IMR-90 (cell line): ENCODE data around the gene PEX10. TPM values are rescaled to one million over a fixed set of nuclear protein-coding genes. Genes with fewer than 3 reads are reported as not detected.

Experiments used
- ATAC-seq: fragments of 200-7000 bp; cut with Tn5 transposase; 2 replicates; pipeline ENCODE4 v1.9.1; 2020; ENCODE audit warnings: low read depth, mild to moderate bottlenecking, moderate library complexity
- BruUV-seq: library from RNA; stranded (reverse); fragments of 400-500 nt; replicated peaks from 2 replicates; lab custom pipeline; 2021; lab: Mats Ljungman, UMichigan
- CTCF ChIA-PET: fragments of 300-600 bp; formaldehyde crosslinking; extraction: SDS; loops from one replicate; lab custom pipeline; 2021; ENCODE audit warnings: antibody characterized with exemption; lab: Yijun Ruan, JAX
- POLR2A ChIA-PET: fragments of 300-600 bp; sonication (Branson Sonifier 250); formaldehyde crosslinking; loops from one replicate; lab custom pipeline; 2022; ENCODE audit warnings: antibody characterized with exemption; ENCODE audit not compliant: unreplicated experiment; lab: Charles Lee
- DNase-seq: peaks from one replicate; pipeline ENCODE4 v3.0.0; 2013
- H2AFZ ChIP-seq: replicated peaks from 2 replicates; pipeline ENCODE3; 2013; ENCODE audit warnings: low read length, mild to moderate bottlenecking; ENCODE audit not compliant: poor library complexity
- H2AK5ac ChIP-seq: 2 replicates; pipeline ENCODE4 v1.6.1; 2013; ENCODE audit warnings: low read depth, low read length, inconsistent platforms
- H2AK9ac ChIP-seq: replicated peaks from 2 replicates; pipeline ENCODE3; 2013; ENCODE audit warnings: mild to moderate bottlenecking, low read depth, low read length, moderate library complexity; ENCODE audit not compliant: poor library complexity
- H2BK120ac ChIP-seq: 2 replicates; pipeline ENCODE4 v1.6.1; 2013; ENCODE audit warnings: low read depth, low read length, inconsistent platforms
- H2BK15ac ChIP-seq: 3 replicates; pipeline ENCODE4 v1.6.1; 2013; ENCODE audit warnings: low read depth, low read length, inconsistent platforms
- H2BK20ac ChIP-seq: 2 replicates; pipeline ENCODE4 v1.6.1; 2013; ENCODE audit warnings: low read depth, mild to moderate bottlenecking, inconsistent platforms, low read length, moderate library complexity
- H2BK5ac ChIP-seq: 2 replicates; pipeline ENCODE4 v1.6.1; 2013; ENCODE audit warnings: mild to moderate bottlenecking, low read depth, low read length, inconsistent platforms; ENCODE audit not compliant: poor library complexity, severe bottlenecking
- H3K14ac ChIP-seq: replicated peaks from 2 replicates; pipeline ENCODE4 v1.6.1; 2013; ENCODE audit warnings: low read depth, low read length, inconsistent platforms
- H3K18ac ChIP-seq: 2 replicates; pipeline ENCODE4 v1.6.1; 2013; ENCODE audit warnings: low read depth, low read length, control low read depth
- H3K23ac ChIP-seq: 2 replicates; pipeline ENCODE4 v1.6.1; 2013; ENCODE audit warnings: low read depth, low read length, inconsistent platforms
- H3K27ac ChIP-seq: 2 replicates; pipeline ENCODE4 v1.5.1; 2013; ENCODE audit warnings: mild to moderate bottlenecking, control low read depth, low read length; ENCODE audit not compliant: insufficient read depth
- H3K27me3 ChIP-seq: 2 replicates; pipeline ENCODE4 v1.6.1; 2013; ENCODE audit warnings: low read length; ENCODE audit not compliant: control insufficient read depth, insufficient read depth
- H3K36me3 ChIP-seq: 2 replicates; pipeline ENCODE4 v1.6.1; 2013; ENCODE audit warnings: low read length, mixed read lengths; ENCODE audit not compliant: control insufficient read depth, insufficient read depth
- H3K4ac ChIP-seq: 2 replicates; pipeline ENCODE4 v1.6.1; 2013; ENCODE audit warnings: low read depth, low read length, inconsistent platforms
- H3K4me1 ChIP-seq: 2 replicates; pipeline ENCODE4 v1.6.1; 2013; ENCODE audit warnings: low read length, mixed read lengths; ENCODE audit not compliant: control insufficient read depth, insufficient read depth
- H3K4me2 ChIP-seq: 2 replicates; pipeline ENCODE4 v1.6.1; 2013; ENCODE audit warnings: low read depth, mild to moderate bottlenecking, control low read depth, low read length, moderate library complexity
- H3K4me3 ChIP-seq: 2 replicates; pipeline ENCODE4 v1.5.1; 2013; ENCODE audit warnings: low read depth, mild to moderate bottlenecking, control low read depth, low read length, moderate library complexity; ENCODE audit not compliant: insufficient read depth
- H3K56ac ChIP-seq: 2 replicates; pipeline ENCODE4 v1.6.1; 2013; ENCODE audit warnings: low read length, inconsistent platforms; ENCODE audit not compliant: insufficient read depth; ENCODE audit errors: extremely low read depth
- H3K79me1 ChIP-seq, 2 experiments: 2 replicates each; pipeline ENCODE4 v1.6.1; 2013; ENCODE audit warnings: low read length in 2 of 2, inconsistent platforms in 1 of 2, low read depth in 1 of 2
- H3K9ac ChIP-seq: 2 replicates; pipeline ENCODE4 v1.6.1; 2013; ENCODE audit warnings: low read depth, low read length, control low read depth
- H3K9me1 ChIP-seq: 2 replicates; pipeline ENCODE4 v1.6.1; 2013; ENCODE audit warnings: low read length, inconsistent platforms; ENCODE audit not compliant: insufficient read depth
- H3K9me3 ChIP-seq: 2 replicates; pipeline ENCODE4 v1.6.1; 2013; ENCODE audit warnings: low read length; ENCODE audit not compliant: control insufficient read depth, insufficient read depth
- H4K20me1 ChIP-seq: 2 replicates; pipeline ENCODE4 v1.6.1; 2013; ENCODE audit warnings: low read length, inconsistent platforms; ENCODE audit not compliant: insufficient read depth
- H4K5ac ChIP-seq: 2 replicates; pipeline ENCODE4 v1.6.1; 2013; ENCODE audit warnings: mild to moderate bottlenecking, low read depth, low read length, control low read depth
- H4K8ac ChIP-seq, 2 experiments: 2 replicates each; pipeline ENCODE4 v1.6.1; 2013; ENCODE audit warnings: low read depth in 2 of 2, low read length in 2 of 2, control low read depth in 1 of 2, inconsistent platforms in 1 of 2
- H4K91ac ChIP-seq: 2 replicates; pipeline ENCODE4 v1.6.1; 2013; ENCODE audit warnings: low read depth, low read length, inconsistent platforms; ENCODE audit not compliant: insufficient read depth
- BHLHE40 ChIP-seq: fragments of 150-350 bp; IDR thresholded peaks from 2 replicates; pipeline ENCODE4 v1.6.1; 2016; ENCODE audit warnings: mild to moderate bottlenecking, low read depth, low read length
- CEBPB ChIP-seq: IDR thresholded peaks from 2 replicates; pipeline ENCODE4 v1.6.1; 2012; ENCODE audit warnings: low read depth, low read length, improper control_type of control experiment
- CHD1 ChIP-seq: IDR thresholded peaks from 2 replicates; pipeline ENCODE4 v1.6.1; 2012; ENCODE audit warnings: low read depth, low read length, improper control_type of control experiment
- CTCF ChIP-seq: conservative IDR thresholded peaks from 2 replicates; pipeline ENCODE4 v1.5.1; 2012; ENCODE audit warnings: mild to moderate bottlenecking, low read depth, low read length, improper control_type of control experiment
- ELK1 ChIP-seq: fragments of 150-350 bp; IDR thresholded peaks from 2 replicates; pipeline ENCODE4 v1.6.1; 2016; ENCODE audit warnings: low read depth, mild to moderate bottlenecking, low read length, moderate library complexity, borderline replicate concordance
- FOS ChIP-seq: fragments of 150-350 bp; IDR thresholded peaks from 2 replicates; pipeline ENCODE4 v1.6.1; 2016; ENCODE audit warnings: low read depth, low read length
- MAFK ChIP-seq: IDR thresholded peaks from 2 replicates; pipeline ENCODE4 v1.6.1; 2012; ENCODE audit warnings: low read depth, low read length, improper control_type of control experiment
- MAZ ChIP-seq: IDR thresholded peaks from 2 replicates; pipeline ENCODE4 v1.6.1; 2012; ENCODE audit warnings: low read depth, mild to moderate bottlenecking, low read length, improper control_type of control experiment, moderate library complexity, borderline replicate concordance
- MXI1 ChIP-seq: IDR thresholded peaks from 2 replicates; pipeline ENCODE4 v1.6.1; 2012; ENCODE audit warnings: low read depth, mild to moderate bottlenecking, low read length, moderate library complexity, borderline replicate concordance
- NFE2L2 ChIP-seq: fragments of 150-350 bp; IDR thresholded peaks from 2 replicates; pipeline ENCODE4 v1.6.1; 2016; ENCODE audit warnings: low read depth, mild to moderate bottlenecking, low read length
- POLR2A ChIP-seq: IDR thresholded peaks from 2 replicates; pipeline ENCODE4 v1.6.1; 2012; ENCODE audit warnings: mild to moderate bottlenecking, low read depth, low read length
- RAD21 ChIP-seq: IDR thresholded peaks from 2 replicates; pipeline ENCODE4 v1.6.1; 2012; ENCODE audit warnings: low read length, improper control_type of control experiment
- RCOR1 ChIP-seq: IDR thresholded peaks from 2 replicates; pipeline ENCODE4 v1.6.1; 2012; ENCODE audit warnings: mild to moderate bottlenecking, low read length, improper control_type of control experiment; ENCODE audit not compliant: insufficient replicate concordance
- RFX5 ChIP-seq: IDR thresholded peaks from 2 replicates; pipeline ENCODE4 v1.8.0; 2012; ENCODE audit warnings: low read depth, mild to moderate bottlenecking, low read length, moderate library complexity
- SMC3 ChIP-seq: fragments of 150-350 bp; IDR thresholded peaks from 2 replicates; pipeline ENCODE4 v1.6.1; 2016; ENCODE audit warnings: low read depth, mild to moderate bottlenecking, antibody characterized with exemption, low read length, moderate library complexity
- USF2 ChIP-seq: fragments of 150-350 bp; IDR thresholded peaks from 2 replicates; pipeline ENCODE4 v1.6.1; 2017; ENCODE audit warnings: mild to moderate bottlenecking, antibody characterized with exemption, low read length, low read depth
- WGBS, 2 experiments: methylation state at CpG; one replicate each; pipeline versions ENCODE4 v1.1.5 to v1.1.7; 2013; ENCODE audit warnings: missing lambda C conversion rate in 2 of 2; ENCODE audit not compliant: insufficient read length in 1 of 2; ENCODE audit errors: extremely low coverage in 2 of 2; 5-methylcytosine and 5-hydroxymethylcytosine counted together
- dilution Hi-C: fragments of 300-500 bp; cut with HindIII; formaldehyde crosslinking; loops from one replicate; pipeline ENCODE4 v1.14.3; 2018; ENCODE audit warnings: low sequenced_read_pairs; ENCODE audit not compliant: unreplicated experiment
- in situ Hi-C: fragments of 300-500 bp; cut with MboI; formaldehyde crosslinking; loops from 3 replicates; pipeline ENCODE4 v1.14.3; 2019; ENCODE audit warnings: low sequenced_read_pairs, inconsistent platforms, mixed read lengths
- intact Hi-C: fragments of 100-400 bp; cut with micrococcal nuclease; formaldehyde crosslinking; loops from 2 replicates; pipeline ENCODE4 v1.10.0; 2022
- polyA plus RNA-seq, 3 experiments: library from polyadenylated mRNA; depleted of rRNA; stranded (reverse); fragments of >200 nt; gene quantifications; 2 replicates each; pipeline ENCODE4 v1.2.3, GENCODE V29; 2012; ENCODE audit warnings: low replicate concordance in 1 of 3
- total RNA-seq: library from RNA; depleted of rRNA; stranded (reverse); fragments of >200 nt; gene quantifications from 2 replicates; pipeline ENCODE4 v1.2.3, GENCODE V29; 2012

PEX10 gene
- total and polyA plus RNA-seq, 2 of the 4 experiments (the other 2 are of a cell fraction): 16.9 to 19.7 TPM

- H3K4me1 ChIP-seq: peaks cover 5% of the 10 kb centered on the region
- dilution Hi-C loops: no loop called here
- H2BK120ac ChIP-seq: no peak overlapping the region
- no peaks in the 10 kb centered on the region for H3K9me3 ChIP-seq
- in situ Hi-C loops: no loop called here
- CTCF ChIA-PET: no interaction called here
- BruUV-seq: no TSS peak
- H2AK5ac ChIP-seq: no peak overlapping the region
- no peak overlapping the region for H3K4ac ChIP-seq
- peaks cover 10% of the 10 kb centered on the region for H3K9me1 ChIP-seq
- no peak overlapping the region for H3K56ac ChIP-seq
- WGBS, 2 experiments: no CpG with 5 or more reads among the region's 7 CpGs
- H4K5ac ChIP-seq: no peak overlapping the region
- H3K4me3 ChIP-seq: no peak overlapping the region
- no peaks in the 10 kb centered on the region for H3K27me3 ChIP-seq
- H2BK5ac ChIP-seq: no peak overlapping the region
- peak overlapping the region; percentile 25 for H2AK9ac ChIP-seq
- POLR2A ChIA-PET: no interaction called here
- ATAC-seq (no peak), DNase-seq (no peak)
- H3K4me2 ChIP-seq: no peak overlapping the region
- no peak overlapping the region for H2BK15ac ChIP-seq
- no peak overlapping the region for H3K27ac ChIP-seq
- no peak overlapping the region for H3K18ac ChIP-seq
- H3K9ac ChIP-seq: no peak overlapping the region
- H3K36me3 ChIP-seq: peaks cover 48% of the 10 kb centered on the region
- no peak for TF ChIP-seq MXI1
- TF ChIP-seq BHLHE40: no peak
- no peak for TF ChIP-seq MAZ
- TF ChIP-seq RFX5: no peak
- TF ChIP-seq SMC3: no peak
- TF ChIP-seq FOS: no peak
- TF ChIP-seq POLR2A: no peak; the same call in 1 of the 2 replicates
- TF ChIP-seq CEBPB: no peak
- no peak for TF ChIP-seq USF2
- no peak for TF ChIP-seq CTCF
- TF ChIP-seq RCOR1: no peak
- no peak for TF ChIP-seq CHD1
- no peak for TF ChIP-seq NFE2L2
- no peak for TF ChIP-seq MAFK
- TF ChIP-seq ELK1: no peak
- TF ChIP-seq RAD21: no peak
- no peak overlapping the region for H4K91ac ChIP-seq
- no peak overlapping the region; the same call in 1 of the 2 replicates for H3K23ac ChIP-seq
- H3K14ac ChIP-seq: no peak overlapping the region
- no peak overlapping the region for H4K8ac ChIP-seq
- H2BK20ac ChIP-seq: no peak overlapping the region
- intact Hi-C loops: no loop called here
- peaks cover 55% of the 10 kb centered on the region for H4K20me1 ChIP-seq
- no peak overlapping the region for H2AFZ ChIP-seq
- peaks cover 16 to 74% of the 10 kb centered on the region in 2 experiments for H3K79me1 ChIP-seq
These were observed 18.1 kb downstream of the PEX10 start for GRCh38 chr1:2394220-2394619.
